CD4-positive, alpha-beta T cell treated with Interleukin-15 for 4 hours (primary cell): ENCODE measurements around the gene CCDC142.
"Not testable (repeated sequence)": the region's sequence is repeated elsewhere in the genome, so short reads cannot be mapped to it uniquely, and the experiment has no call there.

ENCODE experiments used
- DNase-seq: peaks from one replicate; pipeline ENCODE4 v3.0.0-alpha.2; 2020; ENCODE audit warnings: low spot score

The CCDC142 gene

DNA sequence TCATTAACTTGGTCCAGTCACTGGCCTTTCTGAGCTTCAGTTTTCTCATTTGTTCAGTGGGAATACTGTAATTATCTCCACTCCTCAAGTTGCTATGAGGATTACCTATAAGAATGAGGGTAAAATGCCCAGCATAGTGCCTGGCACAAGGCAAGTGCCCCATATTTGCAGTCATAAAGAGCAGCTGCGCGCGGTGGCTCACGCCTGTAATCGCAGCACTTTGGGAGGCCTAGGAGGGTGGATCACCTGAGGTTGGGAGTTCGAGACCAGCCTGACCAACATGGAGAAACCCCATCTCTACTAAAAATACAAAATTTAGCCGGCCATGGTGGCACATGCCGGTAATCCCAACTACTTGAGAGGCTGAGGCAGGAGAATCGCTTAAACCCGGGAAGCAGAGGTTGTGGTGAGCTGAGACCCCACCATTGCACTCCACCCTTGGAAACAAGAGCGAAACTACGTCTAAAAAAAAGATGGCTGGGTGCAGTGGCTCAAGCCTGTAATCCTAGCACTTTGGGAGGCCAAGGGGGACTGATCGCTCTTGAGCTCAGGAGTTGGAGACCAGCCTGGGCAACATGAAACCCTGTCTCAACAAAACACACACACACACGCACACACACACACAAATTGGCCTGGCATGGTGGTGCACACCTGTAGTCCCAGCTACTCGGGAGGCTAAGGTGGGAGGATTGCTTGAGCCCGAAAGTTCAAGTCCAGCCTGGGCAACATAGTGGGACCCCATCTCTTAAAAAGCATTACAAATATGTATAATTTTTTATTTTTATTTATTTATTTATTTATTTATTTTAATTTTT lies 40.1 kb downstream of the CCDC142 start:
- DNase-seq, result not testable (repeated sequence)

DNA sequence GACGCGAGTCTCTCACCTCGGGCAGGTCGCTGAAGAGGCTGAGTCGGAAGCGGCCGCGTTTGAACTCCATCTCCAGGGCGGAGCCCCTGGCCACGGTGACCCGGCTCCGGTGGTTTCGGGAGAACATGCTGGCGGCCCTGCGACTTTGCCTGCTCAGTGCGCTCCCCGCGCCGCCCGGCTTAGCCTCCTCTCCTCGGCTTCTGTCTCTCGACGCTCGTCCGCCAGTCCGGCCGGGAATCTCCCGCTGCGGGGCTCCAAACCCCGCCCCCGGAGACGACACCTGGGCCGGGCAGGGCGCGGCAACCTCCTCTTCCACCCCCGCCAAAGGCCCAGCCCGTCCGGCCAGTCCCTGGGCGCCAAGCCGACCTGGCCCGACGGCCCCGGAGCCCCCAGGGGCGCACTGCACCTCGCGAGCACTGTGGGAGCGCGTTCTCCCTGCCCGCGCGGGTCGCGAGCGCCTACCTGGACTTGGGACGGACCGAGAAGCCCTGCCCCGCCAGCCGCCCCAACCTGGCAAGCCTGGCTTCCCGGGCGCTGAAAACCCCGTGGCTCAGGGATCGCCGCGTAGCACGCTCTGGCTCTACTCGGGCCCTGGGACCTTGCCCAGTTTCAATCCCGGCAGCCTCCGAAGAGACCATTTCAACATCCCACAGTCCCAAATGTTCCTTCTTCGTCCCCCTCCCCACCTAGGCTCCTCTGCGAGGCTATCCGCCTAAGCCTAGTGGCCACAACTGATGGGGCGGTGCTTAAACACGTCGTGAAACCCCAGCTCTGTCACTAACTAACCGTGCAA lies 40.9 kb downstream of the CCDC142 start, which contains the start of gene RTKN:
Gene RTKN (minus strand): TSS at position 248 of the 793 bp plus-strand sequence. CDS start 121 bp downstream, at position 127.
- peak; percentile 14 for DNase-seq

DNA sequence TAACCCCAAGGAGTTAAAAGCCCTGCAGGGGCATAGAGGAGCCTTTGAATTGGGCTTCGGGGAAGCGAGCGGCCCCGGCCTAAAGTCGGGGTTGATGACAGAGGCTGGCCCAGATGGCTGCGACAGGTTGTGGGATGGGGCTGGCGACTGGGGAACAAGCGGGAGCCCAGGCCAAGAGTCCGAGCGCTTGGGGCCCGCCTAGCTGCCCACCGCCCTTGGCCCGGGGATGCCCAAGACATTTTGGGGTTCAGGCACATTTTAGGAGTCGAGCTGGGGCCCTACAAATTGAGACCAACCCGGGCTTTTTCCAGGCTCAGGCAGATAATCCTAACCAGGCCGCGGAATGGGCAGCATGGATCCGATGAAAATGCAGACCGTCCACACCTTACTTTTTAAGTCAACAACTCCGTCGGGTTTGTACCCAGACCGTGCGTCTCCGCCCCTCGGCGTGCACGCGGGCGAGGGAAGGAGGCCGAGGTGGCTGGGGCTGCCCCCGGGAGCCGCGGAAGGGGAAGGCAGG lies 41.6 kb downstream of the CCDC142 start:
- no peak for DNase-seq

DNA sequence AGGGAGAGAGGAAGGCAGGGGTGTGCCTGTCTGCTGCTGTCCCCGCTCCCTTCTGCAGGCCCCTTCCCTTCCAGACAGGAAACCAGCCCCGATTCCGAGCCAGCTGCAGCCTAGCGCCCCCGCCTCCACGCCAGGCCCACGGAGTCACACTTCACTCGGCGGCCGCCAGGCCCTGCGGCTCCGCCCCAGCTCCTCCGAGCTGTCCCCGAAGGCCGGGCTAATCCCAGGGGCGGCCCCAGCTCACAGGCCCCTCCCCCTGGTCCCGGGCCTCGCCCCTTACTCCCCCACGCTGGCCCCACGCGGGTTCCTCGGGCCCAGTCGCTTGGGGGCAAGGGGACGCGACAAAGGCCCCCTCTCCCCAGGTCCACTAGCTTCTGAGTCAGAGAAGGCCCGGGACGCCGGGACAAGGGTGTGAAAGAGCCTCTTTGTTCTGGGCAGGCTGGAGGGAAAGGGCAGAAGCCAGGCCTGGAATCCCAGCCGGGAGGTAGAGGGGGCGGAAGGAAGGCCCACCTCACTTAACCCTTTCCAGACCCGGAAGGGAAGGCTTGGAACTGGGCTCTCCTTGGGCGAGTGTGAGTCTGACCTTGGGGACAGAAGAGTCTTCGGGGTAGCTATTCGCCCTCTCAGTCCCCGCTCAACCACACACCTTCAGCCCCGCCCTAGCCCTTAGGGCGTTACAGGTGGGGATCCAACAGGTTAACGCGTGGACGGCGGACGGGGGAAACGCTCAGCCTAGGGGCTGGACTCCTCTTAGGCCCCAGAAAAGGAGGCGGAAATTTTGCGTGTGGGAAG lies 42.2 kb downstream of the CCDC142 start:
- DNase-seq, result peak; percentile 16

DNA sequence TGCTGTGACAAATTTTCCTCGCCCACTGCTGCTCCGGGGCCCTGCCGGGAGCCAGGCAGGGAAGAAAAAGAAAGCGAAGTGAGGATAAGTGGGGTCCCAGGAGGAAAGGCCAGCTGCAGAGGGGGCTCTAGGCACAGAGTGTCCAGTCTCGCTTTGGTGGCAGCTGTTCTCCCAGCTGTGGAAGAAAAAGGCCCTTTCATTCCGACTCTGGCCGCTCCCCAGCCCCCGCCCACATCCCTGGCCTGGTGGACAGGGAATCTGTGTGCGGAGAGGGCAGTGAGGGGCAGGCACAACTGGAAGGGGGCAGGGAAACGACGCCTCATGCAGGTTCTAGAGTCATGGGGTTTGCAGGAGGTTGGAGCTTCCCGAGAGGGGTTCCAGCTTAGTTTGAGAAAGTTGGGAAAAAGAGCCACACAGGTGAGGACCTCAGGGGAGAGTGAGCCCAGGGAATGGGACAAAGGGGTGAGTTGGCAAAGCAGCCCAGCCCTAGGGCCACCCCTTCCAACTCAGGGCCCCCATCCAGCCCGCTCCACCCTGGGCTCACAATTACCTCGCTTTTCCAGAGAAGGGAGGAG lies 42.9 kb downstream of the CCDC142 start:
- no peak for DNase-seq

DNA sequence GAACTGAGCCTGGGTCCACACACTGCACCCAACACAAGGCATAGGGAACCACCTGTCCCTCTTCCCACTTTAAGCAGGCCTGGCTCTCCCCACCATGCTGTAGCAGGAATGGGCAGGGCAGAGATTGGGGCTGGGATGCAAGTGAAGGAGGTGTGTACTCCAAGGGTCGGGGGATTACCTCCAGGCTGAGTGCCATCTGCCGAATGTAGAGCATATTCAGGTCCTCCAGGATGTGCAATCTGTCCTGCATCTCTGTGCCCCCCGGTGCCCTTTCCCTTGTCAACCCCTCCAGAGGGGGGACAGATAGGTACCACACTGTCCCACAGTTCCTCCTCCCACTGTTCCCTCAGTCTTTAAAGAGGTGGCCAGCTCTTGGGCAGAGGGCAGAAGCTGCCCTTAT lies 43.4 kb downstream of the CCDC142 start:
- no peak for DNase-seq

DNA sequence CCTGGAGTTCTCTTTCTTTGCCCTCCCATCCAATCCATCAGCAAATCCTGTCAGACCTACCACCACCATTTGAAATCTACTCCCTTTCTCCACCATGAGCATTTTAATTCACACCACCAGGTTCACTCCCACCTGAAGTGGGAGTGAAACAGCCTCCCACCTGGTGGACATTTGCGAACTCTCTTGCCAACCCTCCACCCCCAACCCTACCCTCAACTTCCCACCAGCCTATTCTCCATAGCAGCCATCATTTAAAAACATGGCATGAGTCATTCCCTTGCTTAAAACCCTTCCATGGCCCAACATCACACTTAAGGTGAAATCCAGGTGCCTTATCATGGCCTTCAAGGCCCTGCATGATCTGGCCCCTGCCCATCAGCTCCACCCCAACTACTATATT lies 44.5 kb downstream of the CCDC142 start:
- no peak for DNase-seq

DNA sequence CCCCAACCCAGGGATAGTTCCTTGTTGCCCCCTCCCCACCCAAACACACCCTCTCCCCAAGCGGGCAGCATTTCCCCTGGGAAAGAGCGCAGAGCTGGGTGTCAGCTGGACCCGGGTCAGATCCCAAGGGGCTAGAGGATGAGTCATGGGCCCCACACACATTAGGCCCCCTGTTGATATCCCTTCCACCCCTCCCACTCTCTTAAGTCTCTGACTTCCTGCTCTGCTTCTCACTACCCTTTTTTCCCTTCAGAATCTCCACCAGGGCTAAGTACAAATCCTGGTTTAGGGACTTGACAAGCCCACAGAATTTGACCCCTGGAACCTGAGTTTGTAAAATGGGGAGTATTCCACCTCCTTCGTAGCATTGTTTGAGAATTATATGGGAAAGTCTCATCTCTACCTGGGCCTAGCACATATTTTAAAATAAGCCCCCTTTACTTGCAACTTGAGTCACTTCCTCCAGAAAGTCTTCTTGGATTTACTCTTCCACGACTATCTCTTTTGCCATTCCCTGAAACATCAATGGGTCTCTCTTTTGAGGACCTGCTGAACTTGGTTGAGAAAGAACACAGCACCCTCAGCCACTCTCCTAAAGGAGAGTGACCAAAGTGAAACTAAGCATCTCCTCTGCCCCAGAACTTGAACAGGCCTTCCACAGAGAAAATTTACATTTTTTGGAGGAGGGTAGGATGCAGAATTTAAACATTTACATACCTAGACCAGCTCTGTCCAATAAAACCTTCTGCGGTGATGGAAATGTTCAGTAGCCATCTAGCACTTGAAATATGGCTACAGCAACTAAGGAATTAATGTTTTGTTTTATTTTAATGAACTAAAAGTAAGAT lies 45.7 kb downstream of the CCDC142 start:
- DNase-seq, result no peak

DNA sequence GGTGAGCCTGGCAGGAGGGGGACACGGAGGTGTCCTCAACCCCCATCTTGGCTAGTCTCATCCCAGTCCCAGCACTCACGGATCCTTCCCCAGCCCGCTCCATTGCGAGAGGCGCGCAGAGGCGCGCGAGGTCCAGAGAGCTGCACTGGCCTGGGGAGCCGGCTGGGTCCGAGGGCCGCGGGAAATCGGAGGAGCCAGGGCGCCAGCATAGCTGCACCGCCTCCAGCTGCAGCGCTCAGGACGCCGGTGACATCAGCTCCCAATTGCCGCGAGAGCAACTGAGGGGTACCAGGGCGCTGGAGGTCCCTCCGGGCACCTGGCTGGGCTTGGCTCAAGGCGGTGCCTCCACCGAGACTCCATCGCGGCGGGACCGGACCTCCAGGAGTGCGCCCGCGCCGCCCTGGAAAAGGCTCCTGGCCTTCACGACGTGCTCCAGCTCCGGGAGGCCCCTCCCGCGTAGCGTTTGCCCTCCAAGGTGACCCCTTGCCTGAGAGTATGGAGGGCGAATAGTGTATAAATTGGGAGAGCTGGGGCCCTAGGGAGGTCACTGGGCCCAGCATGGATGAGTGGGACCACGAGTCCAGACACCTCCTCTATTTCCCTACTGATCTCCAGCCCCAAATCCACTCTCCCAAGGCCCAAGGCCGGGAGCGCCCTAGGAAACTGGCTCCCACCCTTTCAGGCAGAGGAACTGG lies 46.5 kb downstream of the CCDC142 start:
- DNase-seq, result no peak

DNA sequence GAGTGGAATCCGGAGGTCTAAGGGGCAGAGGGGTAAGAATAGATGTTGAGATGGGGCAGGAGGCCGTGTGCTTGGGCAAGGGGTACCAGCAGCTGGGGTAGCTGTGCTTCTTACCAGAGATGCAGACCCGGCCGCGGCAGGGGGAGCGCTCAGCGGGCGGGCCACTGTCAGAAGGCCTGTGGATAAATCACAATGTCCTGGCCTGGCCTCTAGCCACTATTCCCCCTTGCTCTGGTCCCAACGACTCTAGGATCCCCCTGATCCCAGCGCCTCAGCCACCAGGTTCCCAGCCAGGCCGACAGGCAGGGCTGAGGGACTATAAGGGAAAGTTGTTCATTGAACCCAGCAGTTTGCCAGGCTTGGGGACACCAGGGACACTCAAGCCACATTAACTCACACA lies 52.3 kb downstream of the CCDC142 start:
- no peak for DNase-seq

DNA sequence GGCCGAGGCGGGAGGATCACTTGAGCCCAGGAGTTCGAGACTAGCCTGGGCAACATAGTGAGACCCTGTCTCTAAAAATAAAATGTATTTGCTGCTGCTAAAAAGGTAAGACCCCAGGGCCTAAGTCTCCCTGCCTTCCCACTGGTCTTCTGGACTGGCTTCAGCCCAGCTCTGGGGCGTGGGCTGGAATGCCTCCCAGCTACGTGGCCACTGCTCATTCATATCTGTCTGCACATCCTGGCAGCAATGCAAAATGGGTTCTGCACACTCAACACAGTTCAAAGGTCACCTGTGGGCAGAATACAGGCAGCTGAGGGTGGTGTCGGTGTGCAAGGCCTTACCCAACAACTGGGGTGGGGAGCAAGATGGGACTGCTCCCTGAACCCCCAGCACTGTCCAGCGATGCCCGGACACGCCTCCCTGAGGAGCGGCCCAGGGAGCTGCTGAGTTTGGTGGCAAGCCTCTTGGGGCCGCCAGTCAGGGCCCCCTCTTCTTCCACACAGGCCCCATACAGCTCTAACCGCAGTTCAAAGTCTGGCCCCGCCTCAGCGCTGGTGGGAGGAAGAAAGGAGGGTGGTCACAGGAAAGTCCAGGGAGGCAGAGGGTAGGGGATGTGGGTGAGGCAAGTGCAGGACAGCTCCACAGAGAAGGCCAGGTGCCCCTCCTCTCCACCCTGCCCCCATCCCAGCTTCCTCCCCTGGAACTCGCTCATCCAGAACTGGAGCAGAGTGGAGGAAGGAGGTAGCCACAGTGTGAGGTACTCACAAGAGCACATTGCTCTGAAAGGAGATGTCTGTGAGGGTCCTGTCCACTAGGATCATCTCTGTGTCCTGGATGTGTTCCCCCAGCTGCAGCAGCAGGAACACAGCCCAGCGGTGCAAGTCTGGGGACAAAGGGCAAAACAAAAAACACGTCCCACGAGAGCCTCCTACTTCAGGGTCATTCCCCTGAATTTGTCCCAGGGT lies 53.0 kb downstream of the CCDC142 start:
- no peak for DNase-seq

DNA sequence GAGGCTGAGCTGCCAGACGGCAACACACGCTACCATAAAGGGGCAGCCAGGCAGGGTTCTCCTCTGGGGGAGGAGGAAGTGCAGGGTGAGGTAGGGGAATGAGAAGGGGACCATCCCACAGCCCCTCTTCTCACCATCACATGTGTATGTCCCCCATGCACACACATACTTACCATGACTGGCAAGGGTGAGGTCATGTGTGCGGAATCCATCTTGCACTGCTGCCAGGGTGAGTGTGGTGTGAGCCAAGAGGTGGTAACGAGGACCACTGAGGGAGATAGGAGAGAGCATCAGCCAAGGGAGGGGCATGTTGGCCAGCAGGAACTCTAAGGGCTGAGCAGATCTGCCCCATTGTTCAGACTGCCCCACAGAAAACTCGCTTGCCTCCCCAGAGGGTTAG lies 54.1 kb downstream of the CCDC142 start:
- DNase-seq, result no peak

DNA sequence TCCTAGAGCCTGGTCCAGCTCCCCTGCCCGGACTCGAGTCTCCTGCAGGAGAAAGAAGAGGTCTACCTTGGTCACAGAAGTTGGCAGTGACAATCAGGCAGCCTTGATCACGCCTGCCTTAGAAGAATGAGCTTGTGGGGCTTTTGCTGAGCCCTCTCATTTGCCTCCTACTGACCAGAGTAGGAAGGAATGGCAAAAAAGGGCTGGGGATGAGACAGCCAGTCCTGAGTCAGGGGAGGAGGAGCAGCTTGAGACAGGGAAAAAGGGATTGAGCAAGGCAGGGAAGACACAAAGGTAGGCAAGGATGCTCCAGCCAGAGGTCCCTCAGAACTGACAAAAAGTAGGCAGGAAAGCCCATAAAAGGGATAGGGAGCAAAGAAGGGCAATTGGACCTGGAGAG lies 55.2 kb downstream of the CCDC142 start:
- DNase-seq, result no peak

DNA sequence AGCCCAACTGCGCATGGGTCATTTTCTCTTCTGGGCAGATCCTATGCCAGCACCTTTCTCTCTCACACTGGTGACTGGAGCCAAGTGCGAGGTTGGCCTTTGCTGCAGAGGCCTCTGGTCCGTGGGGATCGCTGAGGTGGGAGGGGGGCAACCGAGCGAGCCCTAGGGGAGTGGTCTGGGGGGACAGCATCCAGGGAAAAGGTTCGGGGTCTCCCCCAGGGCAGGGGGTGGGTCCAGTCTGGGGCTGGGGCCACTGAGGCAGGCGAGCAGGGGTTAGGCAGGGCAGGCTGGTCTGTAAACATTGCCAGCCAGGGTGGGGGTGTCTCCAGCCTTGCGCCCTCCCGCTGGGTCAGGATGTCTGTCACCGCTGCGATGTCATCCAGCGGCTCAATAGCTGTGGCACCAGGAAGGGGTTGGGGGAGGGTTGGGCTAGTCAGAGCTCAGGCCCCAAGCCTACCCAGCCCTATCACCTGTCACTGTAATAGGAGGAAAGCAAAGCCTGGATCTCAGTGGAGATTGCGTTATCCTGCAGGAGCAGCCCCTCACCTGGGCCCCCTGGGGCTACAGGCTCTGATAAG lies 56.5 kb downstream of the CCDC142 start:
- DNase-seq, result no peak

DNA sequence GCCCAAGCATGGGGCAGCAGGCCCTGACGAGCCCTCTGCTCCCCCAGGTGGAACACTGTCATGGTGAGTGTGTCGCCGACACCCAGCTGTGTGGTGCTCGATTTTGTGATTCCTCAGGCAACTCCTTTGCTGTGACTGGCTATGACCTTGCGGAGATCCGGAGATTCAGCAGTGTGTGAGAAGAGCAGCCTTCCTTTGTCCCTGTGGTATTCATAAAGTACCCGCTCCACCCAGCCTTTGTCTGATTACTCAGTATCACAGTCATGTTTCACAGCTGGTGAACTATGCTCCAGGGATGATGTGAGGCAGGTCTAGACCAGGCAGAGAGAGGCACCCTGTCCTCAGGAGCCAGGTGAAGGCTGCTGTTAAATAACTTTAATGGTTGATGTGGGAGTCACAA lies 57.3 kb downstream of the CCDC142 start:
- no peak for DNase-seq

DNA sequence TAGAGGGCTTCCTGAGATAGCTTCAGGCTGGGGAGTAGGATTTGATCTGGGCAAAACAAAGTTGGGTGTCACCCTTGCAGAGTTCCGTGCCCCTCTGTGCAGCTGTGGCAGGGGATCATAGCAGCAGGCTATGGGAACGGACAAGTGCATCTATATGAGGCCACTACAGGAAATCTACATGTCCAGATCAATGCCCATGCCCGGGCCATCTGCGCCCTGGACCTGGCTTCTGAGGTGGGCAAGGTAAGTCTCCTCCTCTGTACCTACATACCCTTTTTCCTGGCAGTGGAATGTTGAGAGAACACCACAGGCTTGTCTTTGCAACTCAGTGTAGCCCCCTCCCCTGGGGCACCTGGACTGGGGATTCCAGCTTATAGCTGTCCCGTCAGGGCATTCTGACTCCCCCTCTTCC lies 57.8 kb downstream of the CCDC142 start:
- no peak for DNase-seq

DNA sequence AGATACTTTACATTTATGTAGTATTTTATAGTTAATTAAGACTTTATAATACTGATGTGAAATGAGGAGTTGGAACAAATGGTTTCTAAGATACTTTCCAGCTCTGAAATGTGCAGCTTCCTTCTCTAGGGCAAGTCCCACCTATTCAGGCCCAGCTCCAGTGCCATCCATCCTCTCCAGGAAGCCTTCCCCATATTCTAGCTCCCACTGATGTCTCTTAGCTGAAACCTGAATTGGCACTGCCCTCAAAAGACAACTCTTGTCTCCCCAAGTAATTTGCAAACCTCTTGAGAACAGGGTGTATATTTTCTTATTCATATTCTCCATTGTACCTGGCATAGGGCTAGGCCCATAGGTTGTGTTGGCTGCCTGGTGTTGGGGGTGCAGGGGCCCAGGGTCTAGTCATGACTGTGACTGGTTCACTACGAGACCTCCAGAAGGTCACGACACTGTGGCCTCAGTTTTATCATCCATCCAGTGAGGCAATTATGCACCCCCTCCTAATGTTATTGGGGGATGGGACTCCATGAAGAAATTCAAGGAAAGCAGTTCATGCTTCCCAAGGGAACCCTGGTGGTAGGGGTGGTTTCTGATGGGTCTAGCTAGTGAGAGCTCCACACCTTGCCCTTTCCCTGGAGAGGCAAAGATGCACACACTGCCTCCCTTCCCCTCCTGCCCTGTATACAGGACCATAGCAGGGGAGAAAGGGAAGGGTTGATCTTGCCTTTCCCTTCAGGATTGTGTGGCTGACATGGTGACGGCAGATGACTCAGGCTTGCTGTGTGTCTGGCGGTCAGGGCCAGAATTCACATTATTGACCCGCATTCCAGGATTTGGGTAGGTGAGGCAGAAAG lies 58.4 kb downstream of the CCDC142 start:
- DNase-seq, result no peak
